OCI-LY3 (cell line): ENCODE results near the gene IRF2.

Experiments used
- H2AFZ ChIP-seq: fragments of 200-600, 300-600 bp; shearing (Covaris generic); 2 replicates; pipeline ENCODE4 v1.6.0; 2014; ENCODE audit warnings: antibody characterized with exemption, low read depth, low read length
- H3K27ac ChIP-seq: fragments of 200-600, 300-600 bp; sonication (generic); 2 replicates; pipeline ENCODE4 v1.5.1; 2014; ENCODE audit warnings: mild to moderate bottlenecking, low read length, moderate library complexity, mixed read lengths
- H3K27me3 ChIP-seq: fragments of 200-600, 300-600 bp; sonication (generic); 2 replicates; pipeline ENCODE4 v1.6.1; 2014; ENCODE audit warnings: low read depth, low read length, mixed read lengths
- H3K36me3 ChIP-seq: fragments of 200-600, 300-600 bp; sonication (generic); replicated peaks from 2 replicates; pipeline ENCODE3; 2014; ENCODE audit warnings: low read depth, low read length, mixed read lengths
- H3K4me1 ChIP-seq: fragments of 300-600, 200-600 bp; sonication (generic); 2 replicates; pipeline ENCODE4 v1.6.1; 2014; ENCODE audit warnings: low read length, mixed read lengths
- H3K4me2 ChIP-seq: fragments of 200-600, 300-600 bp; sonication (generic); 2 replicates; pipeline ENCODE4 v1.6.1; 2014; ENCODE audit warnings: low read length, mixed read lengths
- H3K4me3 ChIP-seq: fragments of 300-600, 200-600 bp; sonication (generic); 2 replicates; pipeline ENCODE4 v1.5.1; 2014; ENCODE audit warnings: antibody characterized with exemption, mild to moderate bottlenecking, low read length, moderate library complexity
- H3K79me2 ChIP-seq: fragments of 300-600, 200-600 bp; shearing (Covaris generic); 2 replicates; pipeline ENCODE4 v1.6.1; 2014; ENCODE audit warnings: mild to moderate bottlenecking, low read length, mixed read lengths
- H3K9ac ChIP-seq: fragments of 300-600, 200-600 bp; shearing (Covaris generic); 2 replicates; pipeline ENCODE4 v1.6.0; 2014; ENCODE audit warnings: mild to moderate bottlenecking, low read length, moderate library complexity
- H3K9me3 ChIP-seq: fragments of 200-600, 300-600 bp; shearing (Covaris generic); 2 replicates; pipeline ENCODE4 v1.6.1; 2014; ENCODE audit warnings: low read length, mixed read lengths; ENCODE audit not compliant: insufficient read depth
- H4K20me1 ChIP-seq: fragments of 200-600, 300-600 bp; sonication (generic); 2 replicates; pipeline ENCODE4 v1.6.1; 2016; ENCODE audit warnings: low read length, mixed read lengths; ENCODE audit not compliant: insufficient read depth
- CTCF ChIP-seq: fragments of 200-600, 300-600 bp; sonication (generic); IDR thresholded peaks from 2 replicates; pipeline ENCODE4 v1.5.1; 2014; ENCODE audit warnings: antibody characterized with exemption, low read length, low read depth
- EZH2phosphoT487 ChIP-seq: fragments of 200-600 bp; shearing (Covaris generic); IDR thresholded peaks from 2 replicates; pipeline ENCODE4 v1.6.1; 2018; ENCODE audit warnings: antibody characterized with exemption, mixed run types, low read depth

IRF2 gene

DNA sequence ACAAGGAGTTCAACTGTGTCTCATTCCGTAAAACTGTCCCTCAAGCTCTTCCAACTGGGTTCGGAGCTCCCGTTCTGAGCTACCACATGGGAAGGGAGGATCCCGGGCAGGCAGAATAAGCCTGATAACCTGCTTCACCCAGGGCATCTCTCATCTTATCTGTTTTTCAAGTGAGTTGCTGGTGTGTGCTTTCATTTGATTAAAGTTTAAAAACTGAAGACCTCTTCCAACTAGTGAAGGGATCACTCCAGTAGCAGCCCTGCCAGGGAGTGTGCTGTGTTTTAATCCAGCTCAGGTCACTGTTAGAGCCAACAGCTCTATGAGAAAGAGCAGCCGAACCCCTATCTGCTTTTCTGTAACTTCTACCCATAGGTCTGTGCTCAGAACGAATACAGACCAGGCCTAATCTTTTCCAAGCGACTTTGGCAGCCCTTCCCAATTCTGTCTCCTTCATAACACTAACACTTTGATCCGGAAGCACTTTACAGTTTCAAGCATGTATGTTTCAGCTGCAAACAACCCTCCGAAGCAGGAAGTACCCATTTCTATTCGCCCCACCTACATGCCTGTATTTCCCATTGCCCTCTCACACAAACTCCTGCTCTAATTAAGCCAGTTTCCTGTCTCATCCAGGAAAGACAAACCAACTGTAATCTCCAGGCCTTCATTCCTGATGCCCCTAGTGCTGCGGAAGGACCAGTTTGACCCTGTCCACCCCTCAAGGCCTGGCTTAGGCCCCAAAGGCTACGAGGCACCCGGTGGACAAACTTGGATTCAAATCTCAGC lies 60.9 kb downstream of the IRF2 start:
- H3K4me3 ChIP-seq = no peak overlapping the region
- no peak overlapping the region for H3K9ac ChIP-seq
- H3K36me3 ChIP-seq = peaks cover 6% of the 10 kb centered on the region
- H3K4me1 ChIP-seq = peaks cover 30% of the 10 kb centered on the region
- H3K27me3 ChIP-seq = no peaks in the 10 kb centered on the region
- H3K4me2 ChIP-seq = no peak overlapping the region
- TF ChIP-seq CTCF (no peak), EZH2phosphoT487 (no peak)
- peaks cover 6% of the 10 kb centered on the region for H3K79me2 ChIP-seq
- no peaks in the 10 kb centered on the region for H4K20me1 ChIP-seq
- H3K27ac ChIP-seq = no peak overlapping the region
- no peak overlapping the region for H2AFZ ChIP-seq
- H3K9me3 ChIP-seq = no peaks in the 10 kb centered on the region

DNA sequence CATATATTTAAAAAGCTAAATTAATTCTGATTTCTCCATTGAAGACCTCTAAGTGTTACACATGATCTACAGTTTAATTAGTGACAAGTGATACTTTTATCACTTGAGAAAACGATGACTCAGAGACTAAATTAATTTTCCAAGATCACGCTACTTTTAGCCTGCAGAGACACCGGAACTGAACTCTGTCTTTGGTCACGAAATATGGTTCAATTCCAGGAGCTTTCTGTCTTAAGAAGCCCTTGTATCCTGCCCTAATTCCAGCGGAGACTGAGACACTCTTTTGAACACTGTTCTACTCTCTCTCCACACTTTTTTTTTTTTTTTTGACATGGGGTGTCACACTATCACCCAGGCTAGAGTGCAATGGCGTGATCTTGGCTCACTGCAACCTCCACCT lies 63.6 kb downstream of the IRF2 start:
- no peaks in the 10 kb centered on the region for H4K20me1 ChIP-seq
- no peaks in the 10 kb centered on the region for H3K27me3 ChIP-seq
- H3K4me1 ChIP-seq = peaks cover 8% of the 10 kb centered on the region
- no peak overlapping the region for H3K4me3 ChIP-seq
- H2AFZ ChIP-seq = no peak overlapping the region
- no peaks in the 10 kb centered on the region; the same call in 1 of the 2 replicates for H3K79me2 ChIP-seq
- no peak overlapping the region for H3K4me2 ChIP-seq
- H3K9me3 ChIP-seq = no peaks in the 10 kb centered on the region
- no peak for TF ChIP-seq EZH2phosphoT487
- no peak for TF ChIP-seq CTCF
- peaks cover 6% of the 10 kb centered on the region for H3K36me3 ChIP-seq
- H3K27ac ChIP-seq = no peak overlapping the region
- no peak overlapping the region for H3K9ac ChIP-seq

GRCh38 chr4:184409911-184410692 lies 64.2 kb downstream of the IRF2 start:
- no peaks in the 10 kb centered on the region for H3K36me3 ChIP-seq
- no peaks in the 10 kb centered on the region for H4K20me1 ChIP-seq
- no peak overlapping the region for H3K9ac ChIP-seq
- no peak overlapping the region for H3K4me3 ChIP-seq
- no peak overlapping the region for H2AFZ ChIP-seq
- no peak overlapping the region for H3K4me2 ChIP-seq
- no peaks in the 10 kb centered on the region for H3K9me3 ChIP-seq
- H3K79me2 ChIP-seq = no peaks in the 10 kb centered on the region
- TF ChIP-seq CTCF = no peak
- TF ChIP-seq EZH2phosphoT487 = no peak
- no peaks in the 10 kb centered on the region for H3K27me3 ChIP-seq
- H3K4me1 ChIP-seq = peaks cover 2% of the 10 kb centered on the region; the same call in 1 of the 2 replicates
- H3K27ac ChIP-seq = no peak overlapping the region

GRCh38 chr4:184409502-184409901 lies 64.8 kb downstream of the IRF2 start:
- no peak overlapping the region for H3K4me2 ChIP-seq
- TF ChIP-seq EZH2phosphoT487 (no peak), CTCF (no peak)
- no peak overlapping the region for H3K27ac ChIP-seq
- H2AFZ ChIP-seq = no peak overlapping the region
- no peaks in the 10 kb centered on the region for H3K9me3 ChIP-seq
- no peaks in the 10 kb centered on the region; the same call in 1 of the 2 replicates for H3K4me1 ChIP-seq
- no peaks in the 10 kb centered on the region for H3K27me3 ChIP-seq
- no peak overlapping the region for H3K4me3 ChIP-seq
- H3K36me3 ChIP-seq = no peaks in the 10 kb centered on the region
- no peak overlapping the region for H3K9ac ChIP-seq
- no peaks in the 10 kb centered on the region for H4K20me1 ChIP-seq
- H3K79me2 ChIP-seq = no peaks in the 10 kb centered on the region
